GOT3 (cell line): ENCODE results near the gene SHB.
"Not testable (repeated sequence)": the region's sequence is repeated elsewhere in the genome, so short reads cannot be mapped to it uniquely, and the experiment has no call there.

Source experiments
- DNase-seq: peaks from one replicate; lab custom pipeline; 2025; ENCODE audit warnings: mixed read lengths; lab: John Stamatoyannopoulos, UW

SHB gene

GRCh38 chr9:37902796-37903646 lies 166.0 kb downstream of the SHB start:
- no peak for DNase-seq

GRCh38 chr9:37902131-37902530 lies 166.9 kb downstream of the SHB start:
- DNase-seq, result no peak

- no peak for DNase-seq
Measured at GRCh38 chr9:37899041-37899440, 170.0 kb downstream of the SHB start.

- DNase-seq, result no peak
Measured at GRCh38 chr9:37897665-37898064, 171.4 kb downstream of the SHB start.

GRCh38 chr9:37892063-37892462 lies 177.0 kb downstream of the SHB start:
- DNase-seq, result no peak

- not testable (repeated sequence) for DNase-seq
Measured at GRCh38 chr9:37891042-37891441, 178.0 kb downstream of the SHB start.

- no peak for DNase-seq
Measured at GRCh38 chr9:37889536-37889935, 179.5 kb downstream of the SHB start.

GRCh38 chr9:37887977-37888583 lies 180.9 kb downstream of the SHB start:
- not testable (repeated sequence) for DNase-seq

GRCh38 chr9:37880916-37881479 lies 188.0 kb downstream of the SHB start:
- no peak for DNase-seq

- no peak for DNase-seq
Measured at GRCh38 chr9:37876376-37876775, 192.7 kb downstream of the SHB start.

GRCh38 chr9:37873955-37874354 lies 195.1 kb downstream of the SHB start:
- DNase-seq, result no peak

- no peak for DNase-seq
Measured at GRCh38 chr9:37870799-37871176, 198.2 kb downstream of the SHB start.

- DNase-seq, result no peak
Measured at GRCh38 chr9:37870081-37870798, 198.8 kb downstream of the SHB start.
